H1 (cell line): Measurements from ENCODE around the gene UBE3B. TPM values are rescaled to one million over a fixed set of nuclear protein-coding genes. Genes with fewer than 3 reads are reported as not detected.

Experiments used
- CTCF ChIA-PET: fragments of 300-600 bp; sonication (Branson Sonifier 250); formaldehyde crosslinking; loops from one replicate; lab custom pipeline; 2021; ENCODE audit not compliant: partially characterized antibody; lab: Charles Lee
- POLR2A ChIA-PET: fragments of 300-600 bp; sonication (Branson Sonifier 250); formaldehyde crosslinking; loops from one replicate; lab custom pipeline; 2021; ENCODE audit warnings: inconsistent platforms; ENCODE audit not compliant: partially characterized antibody; lab: Charles Lee
- DNase-seq, 2 experiments: peaks; one replicate each; pipeline versions ENCODE4 v3.0.0 to v3.0.0-alpha.2; 2010 to 2022; ENCODE audit warnings: low spot score in 2 of 2, low read depth in 1 of 2, mixed read lengths in 1 of 2
- FAIRE-seq: peaks from 2 replicates; lab custom pipeline; 2011; peaks lifted over from hg19 to GRCh38; lab: Jason Lieb, UNC
- H2AFZ ChIP-seq: 2 replicates; pipeline ENCODE4 v1.8.1; 2012; ENCODE audit warnings: low read length, inconsistent platforms
- H2AK5ac ChIP-seq: 2 replicates; pipeline ENCODE4 v1.6.1; 2013; ENCODE audit warnings: low read depth, low read length
- H2BK120ac ChIP-seq: replicated peaks from 2 replicates; pipeline ENCODE3; 2013; ENCODE audit warnings: low read depth, low read length, inconsistent platforms
- H2BK12ac ChIP-seq: 2 replicates; pipeline ENCODE4 v1.6.1; 2013; ENCODE audit warnings: low read depth, low read length
- H2BK15ac ChIP-seq: 2 replicates; pipeline ENCODE4 v1.6.1; 2013; ENCODE audit warnings: low read length
- H2BK20ac ChIP-seq: 2 replicates; pipeline ENCODE4 v1.6.1; 2013; ENCODE audit warnings: low read length
- H2BK5ac ChIP-seq: 2 replicates; pipeline ENCODE4 v1.6.1; 2013; ENCODE audit warnings: low read depth, low read length
- H3K14ac ChIP-seq: 2 replicates; pipeline ENCODE4 v1.6.1; 2013; ENCODE audit warnings: inconsistent platforms; ENCODE audit not compliant: insufficient read length
- H3K18ac ChIP-seq: 2 replicates; pipeline ENCODE4 v1.6.1; 2013; ENCODE audit warnings: low read length; ENCODE audit errors: extremely low read depth
- H3K23ac ChIP-seq: 2 replicates; pipeline ENCODE4 v1.6.1; 2013; ENCODE audit warnings: inconsistent platforms; ENCODE audit not compliant: insufficient read length
- H3K23me2 ChIP-seq: 2 replicates; pipeline ENCODE4 v1.6.1; 2013; ENCODE audit warnings: low read depth, low read length
- H3K27ac ChIP-seq: 2 replicates; pipeline ENCODE4 v1.6.1; 2011; ENCODE audit warnings: low read depth, low read length, inconsistent platforms
- H3K27me3 ChIP-seq, 4 experiments: replicated peaks in 1 of 4; 1 replicate in 1 of 4; 2 replicates in 3 of 4; pipeline versions ENCODE4 v1.6.1 to v1.8.1; 2011 to 2013; ENCODE audit warnings: low read length in 3 of 4, mild to moderate bottlenecking in 3 of 4, inconsistent platforms in 2 of 4, mixed read lengths in 2 of 4, moderate library complexity in 1 of 4; ENCODE audit not compliant: control insufficient read depth in 3 of 4, insufficient read depth in 3 of 4; ENCODE audit errors: extremely low read depth in 1 of 4
- H3K36me3 ChIP-seq, 4 experiments: 2 replicates each; pipeline versions ENCODE4 v1.6.1 to v1.8.1; 2011 to 2013; ENCODE audit warnings: mild to moderate bottlenecking in 4 of 4, low read length in 3 of 4, moderate library complexity in 2 of 4, control low read depth in 1 of 4, inconsistent platforms in 1 of 4; ENCODE audit not compliant: insufficient read depth in 4 of 4, control insufficient read depth in 2 of 4
- H3K4ac ChIP-seq: replicated peaks from 2 replicates; pipeline ENCODE3; 2013; ENCODE audit warnings: low read length, low read depth, mixed read lengths, inconsistent platforms; ENCODE audit not compliant: insufficient read length
- H3K4me1 ChIP-seq, 4 experiments: replicated peaks in 1 of 4; 1 replicate in 1 of 4; 2 replicates in 3 of 4; pipeline versions ENCODE4 v1.6.1 to v1.8.1; 2011 to 2013; ENCODE audit warnings: low read length in 3 of 4, inconsistent platforms in 2 of 4, mixed read lengths in 1 of 4; ENCODE audit not compliant: insufficient read depth in 4 of 4, control insufficient read depth in 3 of 4
- H3K4me2 ChIP-seq, 2 experiments: 2 replicates each; pipeline versions ENCODE4 v1.6.1 to v1.8.1; 2011 to 2013; ENCODE audit warnings: low read depth in 2 of 2, low read length in 2 of 2, control low read depth in 1 of 2, inconsistent platforms in 1 of 2, mild to moderate bottlenecking in 1 of 2; ENCODE audit not compliant: insufficient read depth in 1 of 2
- H3K4me3 ChIP-seq, 4 experiments: fragments of 200-600, 300-600 bp in 1 of 4; sonication (generic), shearing (Covaris generic), sonication (Bioruptor Twin) in 1 of 4; 2 replicates each; pipeline versions ENCODE4 v1.5.1 to v1.8.1; 2011 to 2016; ENCODE audit warnings: low read length in 4 of 4, low read depth in 3 of 4, control low read depth in 2 of 4, inconsistent platforms in 2 of 4, mild to moderate bottlenecking in 2 of 4, mixed read lengths in 1 of 4, moderate library complexity in 1 of 4; ENCODE audit not compliant: insufficient read depth in 2 of 4; ENCODE audit errors: extremely low read depth in 1 of 4
- H3K56ac ChIP-seq: replicated peaks from 2 replicates; pipeline ENCODE3; 2013; ENCODE audit warnings: low read depth, mild to moderate bottlenecking, mixed read lengths, low read length, inconsistent platforms; ENCODE audit not compliant: insufficient read length
- H3K79me1 ChIP-seq: 2 replicates; pipeline ENCODE4 v1.6.1; 2013; ENCODE audit warnings: low read depth, low read length, control low read depth
- H3K79me2 ChIP-seq, 2 experiments: 2 replicates each; pipeline versions ENCODE4 v1.6.1 to v1.8.1; 2012 to 2013; ENCODE audit warnings: low read length in 2 of 2, mild to moderate bottlenecking in 2 of 2, inconsistent platforms in 1 of 2; ENCODE audit not compliant: insufficient read depth in 2 of 2, control insufficient read depth in 1 of 2
- H3K9ac ChIP-seq, 4 experiments: replicated peaks in 1 of 4; 1 replicate in 1 of 4; 2 replicates in 3 of 4; pipeline versions ENCODE4 v1.6.1 to v1.8.1; 2011 to 2013; ENCODE audit warnings: low read depth in 3 of 4, low read length in 3 of 4, control low read depth in 2 of 4, mild to moderate bottlenecking in 2 of 4, moderate library complexity in 2 of 4, inconsistent platforms in 1 of 4; ENCODE audit errors: extremely low read depth in 1 of 4
- H3K9me3 ChIP-seq, 2 experiments: 2 replicates each; pipeline versions ENCODE4 v1.6.1 to v1.8.1; 2012 to 2013; ENCODE audit warnings: mild to moderate bottlenecking in 2 of 2, moderate library complexity in 2 of 2, control low read depth in 1 of 2, inconsistent platforms in 1 of 2, low read depth in 1 of 2, low read length in 1 of 2, mixed read lengths in 1 of 2; ENCODE audit not compliant: insufficient read depth in 2 of 2
- H4K20me1 ChIP-seq, 2 experiments: replicated peaks in 1 of 2; 2 replicates each; pipeline versions ENCODE3 to v1.8.1; 2011 to 2013; ENCODE audit warnings: inconsistent platforms in 2 of 2, low read length in 2 of 2, mild to moderate bottlenecking in 1 of 2; ENCODE audit not compliant: insufficient read depth in 2 of 2, control insufficient read depth in 1 of 2
- H4K5ac ChIP-seq: 2 replicates; pipeline ENCODE4 v1.6.1; 2013; ENCODE audit warnings: low read length, low read depth, mixed read lengths, inconsistent platforms; ENCODE audit not compliant: insufficient read length
- H4K8ac ChIP-seq: 2 replicates; pipeline ENCODE4 v1.8.0; 2013; ENCODE audit warnings: mild to moderate bottlenecking, moderate library complexity, low read length, inconsistent platforms; ENCODE audit not compliant: insufficient read depth; ENCODE audit errors: extremely low read depth
- H4K91ac ChIP-seq: replicated peaks from 2 replicates; pipeline ENCODE3; 2013; ENCODE audit warnings: low read length, mixed read lengths, inconsistent platforms; ENCODE audit not compliant: insufficient read length
- SRF ChIP-seq: IDR thresholded peaks from 2 replicates; pipeline ENCODE4 v1.6.1; 2011; ENCODE audit warnings: mild to moderate bottlenecking, low read depth, low read length, moderate library complexity
- TEAD4 ChIP-seq: IDR thresholded peaks from 2 replicates; pipeline ENCODE4 v1.6.1; 2012; ENCODE audit warnings: low read depth, low read length, inconsistent platforms, mixed read lengths
- WGBS, 2 experiments: shearing (Covaris generic) in 1 of 2; methylation state at CpG; one replicate each; pipeline versions ENCODE4 v1.1.6 to v1.1.7; 2013 to 2015; ENCODE audit warnings: low lambda C conversion rate in 2 of 2, mixed read lengths in 2 of 2, inconsistent platforms in 1 of 2, low coverage in 1 of 2, missing lambda C conversion rate in 1 of 2; ENCODE audit not compliant: insufficient replicate concordance in 2 of 2, insufficient coverage in 1 of 2, insufficient read length in 1 of 2; ENCODE audit errors: extremely low coverage in 1 of 2, missing lambda C conversion rate in 1 of 2; 5-methylcytosine and 5-hydroxymethylcytosine counted together
- polyA plus RNA-seq, 7 experiments: library from polyadenylated mRNA; depleted of rRNA in 3 of 7; stranded (reverse) in 5 of 7; unstranded in 2 of 7; fragments of >200 nt in 5 of 7; fragments of 200-250 nt in 2 of 7; gene quantifications; 1 replicate in 5 of 7; 2 replicates in 1 of 7; 4 replicates in 1 of 7; pipeline versions ENCODE4 v1.2.1 to v1.2.3, GENCODE V29; 2011 to 2013; ENCODE audit warnings: missing spikeins in 2 of 7, mixed read lengths in 2 of 7
- total RNA-seq: library from RNA; stranded (reverse); fragmentation: NEBNext Ultra II Directional; extraction: Animal tissue kit (Norgen Biotek cat#: 25700); gene quantifications from 2 replicates; pipeline ENCODE4 v1.2.1, GENCODE V29; 2021

The UBE3B gene
- total and polyA plus RNA-seq, 2 of the 8 experiments (the other 6 are each of a cell fraction or from before 2014, with no cell fraction given), result 14.0 to 21.1 TPM

DNA sequence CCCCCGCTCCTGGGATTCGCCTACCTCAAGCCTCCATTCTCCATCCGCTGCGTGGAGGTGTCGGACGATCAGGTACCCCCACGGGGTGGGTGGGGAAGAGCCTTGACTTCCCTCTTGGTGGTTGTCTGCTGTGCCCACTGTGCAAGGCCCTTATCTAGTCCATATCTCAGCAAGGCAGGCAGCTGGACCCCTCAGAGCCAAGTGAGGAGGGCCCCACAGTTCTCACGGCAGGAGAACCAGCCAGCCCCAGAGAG, 56.0 kb downstream of the UBE3B start:
- Histone ChIP-seq H2BK15ac (no peak overlapping the region), H2BK20ac (no peak overlapping the region), H2BK120ac (no peak overlapping the region), H3K4me3 (no peak overlapping the region), H3K27ac (no peak overlapping the region), H4K8ac (no peak overlapping the region), H4K91ac (no peak overlapping the region), H3K4me2 (no peak overlapping the region), H3K9me3 (no peaks in the 10 kb centered on the region), H3K79me1 (no peaks in the 10 kb centered on the region), H4K5ac (no peak overlapping the region), H3K4me1 (peaks cover 0 to 6% (median 2%) of the 10 kb centered on the region in 4 experiments; a peak in 4 of 7 replicates), H4K20me1 (no peaks in the 10 kb centered on the region), H2BK12ac (no peak overlapping the region), H2BK5ac (no peak overlapping the region), H3K4ac (no peak overlapping the region), H3K79me2 (no peaks in the 10 kb centered on the region), H3K9ac (no peak overlapping the region), H3K27me3 (no peaks in the 10 kb centered on the region), H3K36me3 (peaks cover 0 to 3% (median 0%) of the 10 kb centered on the region in 4 experiments; a peak in 1 of 8 replicates), H3K14ac (no peak overlapping the region), H2AK5ac (no peak overlapping the region), H3K23ac (no peak overlapping the region), H3K18ac (no peak overlapping the region), H3K56ac (no peak overlapping the region), H2AFZ (no peak overlapping the region), H3K23me2 (no peaks in the 10 kb centered on the region)
- ChIA-PET CTCF (no interaction called here), POLR2A (interaction anchor here (1.0 to 1.1 kb wide), 2 partner anchors 10 to 30 kb away, joined by 3 read pairs; no protein-coding TSS in a partner anchor)
- FAIRE-seq, result no peak
- no peak for TF ChIP-seq SRF
- no peak for TF ChIP-seq TEAD4
- no peak for DNase-seq
- WGBS, 2 experiments, result 93% methylated on average over 8 of the region's 8 CpGs; no CpG with 5 or more reads in 1 of the 2 experiments
